GM19468 (cell line): ENCODE data around the gene TCEAL5.
"Not testable (repeated sequence)": the region's sequence is repeated elsewhere in the genome, so short reads cannot be mapped to it uniquely, and the experiment has no call there.

ENCODE experiments used
- ATAC-seq: cut with Tn5 transposase; IDR thresholded peaks from one replicate; pipeline ENCODE4 v1.9.1; 2021; ENCODE audit warnings: mild to moderate bottlenecking, moderate library complexity, moderate number of reproducible peaks; ENCODE audit not compliant: unreplicated experiment; ENCODE audit errors: extremely low read depth

TCEAL5 gene, protein sequence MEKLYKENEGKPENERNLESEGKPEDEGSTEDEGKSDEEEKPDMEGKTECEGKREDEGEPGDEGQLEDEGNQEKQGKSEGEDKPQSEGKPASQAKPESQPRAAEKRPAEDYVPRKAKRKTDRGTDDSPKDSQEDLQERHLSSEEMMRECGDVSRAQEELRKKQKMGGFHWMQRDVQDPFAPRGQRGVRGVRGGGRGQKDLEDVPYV

DNA sequence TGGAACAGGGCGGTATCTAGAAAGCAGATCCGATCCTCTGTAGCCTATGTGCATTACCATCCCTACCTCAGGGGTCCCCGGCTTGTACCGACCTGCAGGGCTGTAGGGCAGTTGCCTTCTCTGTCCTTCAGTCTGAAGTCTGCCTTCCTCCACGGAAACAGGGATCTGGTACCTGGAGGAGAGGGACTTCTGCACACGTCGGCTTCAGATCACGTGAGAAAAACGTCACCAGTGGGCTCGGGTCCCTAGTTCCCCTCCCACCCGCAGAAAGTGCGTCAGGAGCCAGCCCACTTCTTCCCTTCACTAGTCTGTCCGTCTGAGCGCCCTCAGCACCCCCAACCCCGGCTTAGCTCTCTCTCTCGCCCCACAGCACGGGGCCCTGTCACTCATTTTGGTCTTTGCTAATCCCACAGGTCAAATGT is at the start of gene TCEAL5:
TCEAL5 (minus strand) TSS at position 170 of the 422 bp plus-strand sequence. CDS start 2,187 bp downstream, outside the sequence.
- ATAC-seq: no peak

DNA sequence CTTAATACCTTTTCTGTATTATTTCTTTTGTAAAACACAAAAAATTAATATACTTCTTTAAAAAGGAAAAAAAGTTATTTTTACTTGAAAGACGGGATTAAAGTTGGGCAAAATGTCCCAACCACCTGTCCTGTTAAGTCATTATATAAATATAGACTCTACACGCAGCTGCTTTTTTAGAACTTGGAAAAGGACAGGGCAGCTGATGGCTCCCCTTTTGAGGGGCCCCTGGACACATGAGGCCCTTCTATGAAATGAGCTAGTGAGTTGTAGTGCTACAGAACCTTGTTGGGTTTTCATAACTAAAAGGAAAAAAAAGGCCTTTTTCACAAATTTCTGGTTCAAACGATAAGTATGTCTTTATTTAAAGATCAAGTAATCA is 34.8 kb upstream of the TCEAL5 start:
- ATAC-seq: no peak

DNA sequence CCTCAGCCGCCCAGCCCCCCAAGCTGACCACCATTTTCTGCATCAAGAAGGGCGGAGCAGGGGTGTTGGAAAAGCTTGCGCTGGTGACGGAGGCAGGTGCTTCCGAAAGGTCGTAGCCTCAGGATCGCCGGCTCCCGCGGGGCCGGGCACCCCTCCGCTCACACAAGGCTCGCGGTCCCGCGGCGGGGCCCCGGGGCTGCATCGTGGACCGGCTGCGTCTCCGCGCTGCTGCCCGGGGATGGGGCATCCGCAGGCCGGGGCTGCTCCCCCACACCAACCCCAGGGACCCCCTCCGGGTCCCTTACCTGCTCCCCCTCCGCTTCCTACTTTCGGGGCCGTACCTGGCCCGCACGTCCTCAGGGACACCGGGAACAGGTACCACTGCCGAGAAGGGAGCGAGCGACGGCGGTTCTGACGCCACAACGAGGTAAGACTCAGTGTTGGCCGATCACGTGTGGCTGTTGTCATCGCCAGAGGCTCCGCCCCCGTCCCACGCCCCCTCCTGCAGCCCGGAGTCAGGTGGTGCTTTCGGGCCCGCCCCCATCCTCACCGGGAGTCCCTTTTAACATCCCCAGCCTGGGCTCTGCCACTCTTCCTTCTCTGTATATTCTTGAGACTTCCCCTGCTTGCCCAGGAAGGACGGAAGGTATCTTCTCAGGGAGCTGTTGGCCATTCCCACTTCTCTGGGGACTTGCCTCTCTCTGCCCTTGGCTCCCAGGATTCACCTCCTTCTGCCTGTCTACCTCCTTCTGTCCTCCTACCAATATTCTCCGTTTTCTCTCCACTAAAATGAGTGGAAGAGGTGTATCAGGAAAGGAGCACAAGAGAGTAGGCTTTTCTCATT is 34.2 kb upstream of the TCEAL5 start, which contains the start of gene BEX2:
BEX2 (minus strand) TSS at position 436 of the 844 bp plus-strand sequence. CDS start 1,014 bp downstream, outside the sequence.
- no peak for ATAC-seq

DNA sequence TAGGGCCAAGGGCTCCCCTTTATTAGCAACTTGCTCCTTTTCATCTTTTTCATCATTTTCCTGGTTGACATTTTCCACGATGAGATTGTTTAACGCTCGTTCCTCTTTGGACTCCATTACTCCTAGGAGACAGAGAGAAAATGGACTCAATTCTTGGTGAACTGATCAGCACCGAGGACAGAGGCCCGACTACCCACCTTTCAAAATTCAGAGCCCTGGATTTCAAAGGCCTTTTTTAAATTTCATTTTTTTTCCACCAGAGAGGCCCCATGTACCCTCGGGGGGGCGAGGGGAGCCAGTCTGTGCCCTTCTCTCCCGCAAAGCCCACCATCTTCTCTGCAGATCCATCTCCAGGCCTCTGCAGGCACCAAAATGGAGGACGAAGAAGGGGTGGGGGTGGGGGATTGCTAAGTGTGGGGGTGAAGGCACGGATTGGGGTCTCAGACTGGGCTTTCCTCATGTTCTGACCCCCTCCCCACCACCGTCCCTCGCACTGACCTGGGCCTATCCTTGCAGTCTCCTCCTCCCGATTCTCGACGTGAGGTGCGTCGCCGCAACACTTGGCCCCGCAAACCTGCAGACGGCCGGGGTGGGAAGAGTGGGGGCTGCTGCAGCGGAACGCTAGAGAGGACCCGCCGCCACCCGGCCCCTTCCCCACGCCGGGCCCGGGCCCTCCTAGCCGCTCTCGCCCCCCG is 33.5 kb upstream of the TCEAL5 start:
- ATAC-seq: no peak

DNA sequence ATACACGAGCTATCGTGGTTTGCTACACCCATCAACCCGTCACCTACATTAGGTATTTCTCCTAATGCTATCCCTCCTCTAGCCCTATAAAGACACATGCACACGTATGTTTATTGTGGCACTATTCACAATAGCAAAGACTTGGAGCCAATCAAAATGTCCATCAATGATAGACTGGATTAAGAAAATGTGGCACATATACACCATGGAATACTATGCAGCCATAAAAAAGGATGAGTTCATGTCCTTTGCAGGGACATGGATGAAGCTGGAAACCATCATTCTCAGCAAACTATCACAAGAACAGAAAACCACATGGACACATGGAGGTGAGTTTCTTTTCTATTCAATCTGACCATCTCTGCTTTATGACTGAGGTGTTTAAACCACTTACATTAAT is 29.1 kb upstream of the TCEAL5 start:
- not testable (repeated sequence) for ATAC-seq

DNA sequence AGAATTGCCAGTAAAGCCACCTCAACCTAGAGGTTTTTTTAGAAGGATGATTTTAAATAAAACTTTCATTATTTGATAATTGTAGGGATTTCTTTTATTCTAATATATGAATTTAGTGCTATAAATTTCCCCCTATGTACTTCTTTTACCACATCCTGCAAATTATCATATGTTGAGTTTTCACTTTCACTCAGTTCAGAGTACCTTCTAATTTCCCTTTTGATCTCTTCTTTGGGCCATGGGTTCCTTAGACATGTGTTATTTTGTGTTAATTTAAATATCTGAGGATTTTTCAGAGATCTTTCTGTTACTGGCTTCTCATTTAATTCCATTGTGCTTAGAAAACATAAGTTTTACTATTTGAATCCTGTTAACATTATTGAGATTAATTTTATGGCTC is 28.2 kb upstream of the TCEAL5 start:
- no peak for ATAC-seq

DNA sequence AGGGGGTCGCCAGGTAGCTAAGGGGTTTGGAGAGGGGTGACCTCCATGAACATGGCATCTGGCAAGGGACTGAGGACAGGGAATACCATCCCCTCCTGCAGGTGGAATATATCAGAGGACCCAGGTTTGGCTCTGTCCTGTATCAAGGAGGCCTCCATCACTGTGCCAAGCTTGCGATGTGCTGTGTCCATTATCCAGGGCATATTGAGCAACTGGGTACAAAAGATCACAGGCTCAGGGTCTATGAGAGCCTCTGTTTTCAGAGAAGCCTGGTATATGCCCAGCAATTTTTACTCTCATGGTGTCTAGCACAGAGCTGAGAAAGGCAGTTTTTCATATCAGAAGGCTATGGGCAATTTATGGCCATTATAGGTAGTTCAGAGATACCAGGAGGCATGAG is 16.6 kb upstream of the TCEAL5 start:
- no peak for ATAC-seq

DNA sequence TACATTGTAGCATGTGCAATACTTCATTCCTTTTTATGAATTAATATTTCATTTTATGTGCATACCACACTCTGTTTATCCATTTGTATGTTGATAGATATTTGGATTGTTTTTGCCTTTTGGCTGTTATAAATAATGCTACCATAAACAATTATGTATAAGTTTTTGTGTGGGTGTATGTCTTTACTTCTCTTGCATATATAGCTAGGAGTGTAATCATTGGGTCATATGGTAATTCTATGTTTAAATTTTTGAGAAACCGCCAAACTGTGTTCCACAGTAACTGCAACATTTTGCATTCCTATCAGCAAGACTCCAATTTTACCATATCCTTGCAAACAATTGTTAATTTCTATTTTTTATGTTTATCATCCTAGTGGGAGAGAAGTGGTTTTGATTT is 3.1 kb upstream of the TCEAL5 start:
- no peak for ATAC-seq

DNA sequence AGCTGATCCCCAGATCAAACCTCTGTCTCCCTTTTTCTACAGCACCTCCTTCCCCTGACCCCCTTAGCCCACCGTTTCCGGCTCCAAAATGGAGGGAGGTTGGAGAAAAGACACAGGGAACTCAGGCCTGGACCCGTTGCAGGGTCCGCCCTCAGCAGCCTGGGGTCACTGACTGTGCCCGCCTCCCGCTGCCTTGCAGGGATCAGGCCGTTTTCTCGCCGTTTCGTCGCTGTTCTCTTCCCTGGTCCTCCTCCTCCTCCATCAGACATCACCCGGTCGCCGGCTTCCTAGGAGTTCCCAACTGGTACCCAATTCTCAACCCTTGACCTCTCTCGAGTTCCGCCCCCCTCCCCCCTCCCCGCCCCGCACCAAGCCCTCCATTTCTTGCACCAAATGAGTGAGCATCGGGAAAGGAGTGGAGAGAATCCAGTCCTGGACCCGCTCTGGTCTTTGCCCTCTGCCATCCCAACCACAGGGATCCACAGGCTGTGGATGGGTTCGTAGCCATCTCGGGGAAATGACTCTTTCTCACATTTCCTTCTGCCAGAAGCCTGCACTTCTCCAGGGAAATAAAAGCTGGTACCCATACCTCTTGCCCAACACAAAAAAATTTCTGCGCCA is 493 bp downstream of the TCEAL5 start:
- ATAC-seq: no peak

DNA sequence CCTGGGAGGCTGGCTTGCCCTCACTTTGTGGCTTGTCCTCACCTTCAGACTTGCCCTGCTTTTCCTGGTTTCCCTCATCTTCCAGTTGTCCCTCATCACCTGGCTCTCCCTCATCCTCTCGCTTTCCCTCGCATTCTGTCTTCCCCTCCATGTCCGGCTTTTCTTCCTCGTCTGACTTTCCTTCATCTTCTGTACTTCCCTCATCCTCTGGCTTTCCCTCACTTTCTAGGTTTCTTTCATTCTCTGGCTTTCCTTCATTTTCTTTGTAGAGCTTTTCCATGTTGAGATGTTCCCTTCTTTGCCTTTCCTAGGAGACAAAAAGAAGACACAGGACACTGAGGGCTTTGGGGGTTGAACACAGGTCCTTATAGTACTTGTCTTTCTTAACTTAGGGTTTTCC is 2.3 kb downstream of the TCEAL5 start:
- ATAC-seq: no peak

DNA sequence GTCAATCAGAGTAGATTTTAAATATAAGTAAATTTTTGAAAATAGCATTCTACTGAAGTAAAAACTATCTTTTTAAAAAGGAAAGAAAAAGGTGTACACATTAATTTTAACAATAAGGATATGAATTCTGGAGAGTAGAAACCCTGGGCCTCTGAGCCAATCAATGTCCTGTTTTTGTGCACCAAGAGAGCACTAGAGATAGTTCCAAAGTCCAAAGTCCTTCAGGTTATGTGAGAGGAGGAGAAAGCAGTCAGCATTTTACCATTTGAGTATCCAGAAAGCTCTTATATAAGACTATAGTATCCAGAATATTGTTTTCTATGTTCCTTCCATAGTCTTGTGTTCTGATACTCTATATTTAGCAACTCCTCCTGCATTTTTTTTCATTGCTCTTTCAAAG is 18.3 kb downstream of the TCEAL5 start:
- ATAC-seq: no peak

DNA sequence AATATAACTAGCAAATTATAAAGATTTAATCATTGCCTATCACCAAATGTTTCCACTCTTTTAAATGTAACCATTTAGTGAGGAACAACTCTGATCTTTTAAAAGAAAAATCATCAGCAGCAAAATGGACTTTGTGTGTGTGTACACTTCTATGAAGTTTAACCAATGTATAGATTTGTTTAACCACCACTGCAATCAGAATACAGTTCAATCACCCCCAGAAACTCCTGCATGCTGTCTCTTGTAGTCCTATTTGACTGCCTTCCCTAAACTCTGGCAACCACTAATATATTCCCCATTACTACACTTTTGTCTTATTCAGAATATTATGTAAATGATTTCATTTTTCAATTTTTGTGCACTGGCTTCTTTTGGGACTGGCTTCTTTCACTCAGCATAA is 19.9 kb downstream of the TCEAL5 start:
- ATAC-seq: no peak

DNA sequence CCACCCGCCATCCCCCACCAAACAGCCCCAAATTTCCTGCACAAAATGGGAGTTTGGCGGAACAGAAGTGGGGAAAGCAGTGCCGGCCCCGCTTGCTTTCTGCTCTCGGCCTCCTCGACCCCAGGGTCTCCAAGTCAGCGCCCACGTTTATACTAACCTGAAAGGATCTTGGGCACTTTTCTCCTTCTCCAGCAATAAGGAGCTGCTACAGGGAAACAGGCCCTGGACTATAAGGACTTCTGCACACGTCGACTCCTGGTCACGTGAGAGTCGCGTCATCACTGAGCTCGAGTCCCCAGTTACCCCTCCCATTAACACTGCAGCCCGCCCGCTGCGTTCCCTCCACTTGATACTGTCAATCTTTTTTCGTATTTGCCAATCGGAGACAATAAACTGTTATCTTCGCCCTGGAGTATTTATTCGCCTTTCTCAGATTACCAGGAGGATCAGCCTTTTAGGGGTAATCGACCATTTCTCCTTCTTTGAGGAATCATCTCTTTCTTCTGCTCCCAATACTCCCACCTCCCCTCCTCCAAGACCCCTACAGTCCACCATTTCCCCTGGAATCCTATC is 21.5 kb downstream of the TCEAL5 start, which contains the start of gene TCEAL8:
TCEAL8 (minus strand) TSS at position 235 of the 573 bp plus-strand sequence. CDS start 1,176 bp downstream, outside the sequence.
- peak; percentile 77 for ATAC-seq

DNA sequence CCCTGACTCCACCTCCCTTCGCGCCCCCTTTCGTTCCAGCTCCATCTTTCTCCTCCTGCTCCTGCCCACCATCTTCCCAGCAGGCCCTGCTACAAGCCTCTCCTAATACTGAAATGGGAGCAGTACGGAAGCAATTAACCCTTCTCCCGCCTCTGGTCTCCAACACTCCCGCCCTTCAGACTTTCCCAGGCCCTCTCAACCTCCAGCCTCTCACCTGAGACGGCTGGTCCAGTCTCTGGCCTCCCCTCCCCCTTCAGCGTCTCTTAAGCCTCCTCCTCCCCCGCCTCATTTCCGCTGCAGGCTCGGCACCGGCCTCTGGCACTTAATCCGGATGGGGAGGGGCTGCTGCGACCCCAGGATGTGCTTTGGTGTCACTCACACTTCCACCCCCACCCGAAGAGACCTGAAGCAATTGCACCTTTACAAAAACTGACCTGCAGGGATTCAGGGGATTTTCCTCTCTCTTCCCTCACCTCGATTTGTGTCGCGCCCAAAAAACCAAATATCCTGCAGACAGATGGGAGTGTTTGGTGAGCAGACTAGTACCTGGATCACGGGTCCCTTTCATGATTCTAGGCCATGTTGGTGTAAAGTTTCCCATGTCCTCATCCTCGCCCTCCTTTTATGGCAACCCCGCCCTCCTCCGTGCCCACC is 22.3 kb downstream of the TCEAL5 start:
- no peak for ATAC-seq

DNA sequence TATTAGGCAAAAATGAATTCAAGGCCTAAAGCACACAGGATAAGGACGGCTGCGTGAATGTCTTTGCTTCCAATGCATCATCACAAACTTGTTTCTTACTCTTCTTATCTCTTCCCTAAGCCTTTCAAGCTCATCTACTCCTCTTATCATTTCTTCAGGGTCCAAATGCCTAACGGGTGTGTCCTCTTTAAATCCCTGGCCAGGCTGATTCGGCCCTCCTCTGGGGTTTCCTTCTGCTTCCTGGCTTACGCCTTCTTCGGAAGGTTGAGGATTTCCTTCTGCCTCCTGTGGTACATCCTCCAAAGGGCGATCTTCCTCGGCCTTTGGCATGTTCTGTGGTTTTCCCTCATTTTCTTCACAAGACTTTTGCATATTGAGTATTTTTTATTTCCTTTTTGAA is 22.9 kb downstream of the TCEAL5 start:
- ATAC-seq: no peak

DNA sequence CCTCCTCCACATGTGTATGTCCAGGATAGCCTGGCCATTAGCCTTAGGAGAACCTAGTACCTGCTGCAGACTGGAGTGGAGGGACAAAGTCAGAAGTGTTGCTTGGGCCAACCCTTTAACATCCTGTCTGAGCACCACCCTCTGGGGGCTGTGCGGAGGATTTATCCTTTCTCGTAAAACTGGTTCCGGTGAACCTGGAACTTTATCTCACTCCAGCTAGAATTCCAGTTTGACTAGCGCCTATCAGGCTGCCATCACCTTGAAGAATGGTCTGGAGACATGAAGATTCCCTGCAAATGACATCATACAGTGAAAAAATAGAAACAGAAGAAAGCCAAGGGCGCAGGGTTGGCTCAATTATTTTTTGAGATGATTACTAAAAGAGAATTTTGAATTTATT is 25.6 kb downstream of the TCEAL5 start:
- no peak for ATAC-seq

DNA sequence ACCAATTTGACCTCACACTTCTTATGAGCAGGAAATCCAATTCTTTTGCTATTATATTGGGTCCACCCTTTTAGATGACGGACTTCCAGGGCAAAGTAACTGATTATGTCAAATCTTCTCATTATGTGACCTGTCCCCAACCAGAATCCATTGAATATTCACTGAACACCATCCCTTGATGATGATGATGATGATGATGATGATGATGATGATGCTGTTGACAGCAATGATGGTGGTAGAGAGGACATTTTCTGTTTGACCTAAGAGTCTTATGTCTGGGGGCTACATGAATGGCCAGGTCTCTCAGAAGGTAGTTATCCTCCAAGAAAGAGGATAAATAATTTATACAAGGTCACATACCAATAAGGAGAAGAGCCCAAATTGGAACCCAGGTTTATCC is 26.7 kb downstream of the TCEAL5 start:
- no peak for ATAC-seq

DNA sequence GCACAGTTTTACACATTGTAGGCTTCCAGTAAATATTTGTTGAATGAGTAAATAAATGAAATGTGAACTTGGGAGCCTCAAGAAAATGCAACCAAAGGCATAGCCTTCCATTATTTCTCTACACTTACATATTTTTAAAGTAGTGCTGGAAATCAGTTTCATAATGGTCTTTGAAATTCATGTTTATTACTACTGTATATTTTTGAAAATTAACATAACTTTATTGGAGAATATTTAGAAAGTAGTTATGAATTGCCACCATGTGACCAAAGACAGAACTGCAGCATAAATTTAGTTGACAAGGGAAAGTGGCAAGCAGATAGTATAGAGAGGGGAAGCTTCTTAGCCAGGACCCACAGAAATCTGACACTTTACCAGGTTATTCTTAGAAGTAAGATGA is 28.0 kb downstream of the TCEAL5 start:
- no peak for ATAC-seq

DNA sequence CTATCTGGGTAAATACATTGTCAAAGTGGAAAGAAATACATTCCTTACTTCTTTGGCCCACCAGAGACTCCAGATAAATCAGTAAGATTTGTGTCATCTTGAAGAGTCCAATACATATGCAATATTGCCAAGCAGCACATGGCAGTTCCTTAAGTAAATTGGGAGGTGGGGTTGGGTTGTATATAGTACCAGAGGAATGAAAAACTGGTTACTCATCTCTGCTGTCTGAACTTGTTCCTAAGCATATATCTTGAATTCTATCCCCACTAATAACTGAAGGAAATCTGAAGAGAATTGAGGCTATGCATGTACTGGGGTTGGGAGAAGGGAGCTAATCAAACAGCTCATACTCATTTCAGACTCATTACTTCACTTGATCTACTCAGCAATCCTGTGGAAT is 36.4 kb downstream of the TCEAL5 start:
- no peak for ATAC-seq

DNA sequence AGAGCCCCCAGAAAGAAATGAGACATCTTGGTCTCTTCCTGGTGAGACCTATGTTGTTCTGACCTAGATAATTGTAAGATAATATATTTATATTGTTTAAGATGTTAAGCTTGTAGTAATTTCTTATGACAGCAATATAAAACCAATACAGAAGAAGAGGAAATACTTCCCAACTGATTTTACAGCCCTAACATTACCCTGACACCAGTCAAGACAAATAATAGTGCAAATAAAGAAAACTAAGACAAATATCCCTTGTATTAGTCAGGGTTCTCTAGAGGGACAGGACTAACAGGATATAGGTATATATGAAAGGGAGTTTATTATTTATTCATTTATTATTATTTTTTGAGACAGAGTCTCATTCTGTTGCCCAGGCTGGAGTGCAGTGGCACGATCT is 40.3 kb downstream of the TCEAL5 start:
- no peak for ATAC-seq
